Upper lobe of left lung (tissue), 6 donors: Measurements from ENCODE around the gene ZFHX3. TPM values are rescaled to one million over a fixed set of nuclear protein-coding genes. Genes with fewer than 3 reads are reported as not detected.
"Not testable (repeated sequence)": the region's sequence is repeated elsewhere in the genome, so short reads cannot be mapped to it uniquely, and the experiment has no call there.

Source experiments
- ATAC-seq, 2 donors: fragments of 200-7000 bp; cut with Tn5 transposase; one replicate each; pipeline ENCODE4 v1.9.1; 2022; ENCODE audit warnings: mild to moderate bottlenecking in 2 of 2, moderate library complexity in 2 of 2; ENCODE audit not compliant: low FRiP score in 2 of 2
- DNase-seq, 2 donors: peaks; one replicate each; pipeline ENCODE4 v3.0.0-alpha.2; 2019 to 2020
- H3K27ac ChIP-seq, 4 donors: fragments of 200-600 bp; sonication (generic); one replicate each; pipeline ENCODE4 v1.5.1; 2016 to 2019
- H3K27me3 ChIP-seq, 4 donors: fragments of 200-600 bp; sonication (generic); one replicate each; pipeline ENCODE4 v1.5.1; 2017 to 2019
- H3K36me3 ChIP-seq, 4 donors: fragments of 200-600 bp; sonication (generic); one replicate each; pipeline ENCODE4 v1.5.1; 2016 to 2019
- H3K4me1 ChIP-seq, 4 donors: fragments of 200-600 bp; sonication (generic); one replicate each; pipeline ENCODE4 v1.5.1; 2018 to 2019
- H3K4me3 ChIP-seq, 4 donors: fragments of 200-600 bp; sonication (generic); one replicate each; pipeline ENCODE4 v1.5.1; 2017 to 2019; ENCODE audit warnings: mild to moderate bottlenecking in 2 of 4, moderate library complexity in 1 of 4
- H3K9me3 ChIP-seq, 4 donors: fragments of 200-600 bp; sonication (generic); one replicate each; pipeline ENCODE4 v1.5.1; 2018 to 2019
- EP300 ChIP-seq, 4 donors: sonication (generic); formaldehyde crosslinking; IDR thresholded peaks; one replicate each; pipeline ENCODE4 v1.5.1; 2017; ENCODE audit warnings: antibody characterized with exemption in 4 of 4, control low read depth in 2 of 4
- POLR2A ChIP-seq, 4 donors: fragments of 450-650 bp; IDR thresholded peaks; one replicate each; pipeline ENCODE4 v1.5.1; 2016 to 2017; ENCODE audit warnings: antibody characterized with exemption in 4 of 4, mild to moderate bottlenecking in 2 of 4
- POLR2AphosphoS5 ChIP-seq, 2 donors: sonication (generic); formaldehyde crosslinking; IDR thresholded peaks; one replicate each; pipeline ENCODE4 v1.5.1; 2017; ENCODE audit warnings: antibody characterized with exemption in 2 of 2
- WGBS, 2 donors: methylation state at CpG; one replicate each; pipeline ENCODE4 v1.1.5; 2017 to 2018; 5-methylcytosine and 5-hydroxymethylcytosine counted together
- total RNA-seq, 6 donors: library from RNA; depleted of rRNA in 4 of 6; stranded (reverse); fragments of >200 nt in 4 of 6; gene quantifications; one replicate each; pipeline versions ENCODE4 v1.1.0 to v1.2.1, GENCODE V29; 2016 to 2021
- TF ChIP-seq, protein P1 (sequence below), 6 experiments: fragments of 450-650 bp in 4 of 6; fragments of 200-600 bp in 2 of 6; sonication (generic) in 2 of 6; IDR thresholded peaks; one replicate each; pipeline ENCODE4 v1.5.1; 2016 to 2019; ENCODE audit warnings: antibody characterized with exemption in 6 of 6
- donor health status: DM: no; HTN: no; CAD: no; lungs with moderate emphysema.
- donor health status: DM: no; HTN: yes; CAD: no; lungs with severe emphysema.

ZFHX3 gene
- total RNA-seq, 6 donors from 2014 or later: 22.4 to 40.3 (median 27.0) TPM

DNA sequence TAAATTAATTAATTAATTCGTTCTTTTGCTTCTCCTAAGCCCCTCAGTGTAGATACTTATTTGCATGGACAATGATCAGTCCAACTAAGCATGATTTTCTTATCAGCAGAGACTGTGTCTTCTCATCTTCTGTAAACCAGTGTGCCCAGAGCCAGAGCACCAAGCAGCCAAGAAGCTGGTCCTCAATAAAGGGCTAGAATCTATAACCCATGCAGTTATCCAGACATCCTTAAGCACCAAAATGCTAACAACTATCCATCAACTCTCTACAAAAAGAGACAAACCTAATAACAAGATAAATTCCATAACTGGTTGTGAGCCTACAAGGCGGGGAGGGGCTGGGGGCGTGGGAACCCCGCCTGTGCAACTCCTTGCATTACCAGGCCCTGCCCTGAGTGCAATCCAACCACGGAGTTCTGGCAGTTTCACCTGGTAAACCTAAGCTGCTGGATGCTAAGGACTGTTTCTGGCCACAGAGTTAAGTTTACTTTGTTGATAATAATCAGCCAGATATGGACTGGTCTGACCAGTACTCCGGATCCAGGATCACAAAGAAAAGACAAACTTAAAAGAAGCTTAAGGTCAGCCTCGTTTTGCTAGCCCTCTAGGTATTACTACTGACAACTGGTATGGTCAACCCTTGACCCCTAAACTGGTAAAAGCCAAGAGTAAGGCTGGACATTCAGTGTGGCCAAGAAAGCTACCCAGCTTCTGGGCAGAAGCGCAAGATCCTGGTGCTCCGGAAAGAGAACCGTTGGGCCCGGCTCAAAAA, 51.5 kb downstream of the ZFHX3 start:
- TF ChIP-seq POLR2A (IDR thresholded peaks at IDR 0.05) (no peak), EP300 (IDR thresholded peaks at IDR 0.05) (no peak), POLR2AphosphoS5 (IDR thresholded peaks at IDR 0.05) (no peak)
- TF ChIP-seq, protein P1, sequence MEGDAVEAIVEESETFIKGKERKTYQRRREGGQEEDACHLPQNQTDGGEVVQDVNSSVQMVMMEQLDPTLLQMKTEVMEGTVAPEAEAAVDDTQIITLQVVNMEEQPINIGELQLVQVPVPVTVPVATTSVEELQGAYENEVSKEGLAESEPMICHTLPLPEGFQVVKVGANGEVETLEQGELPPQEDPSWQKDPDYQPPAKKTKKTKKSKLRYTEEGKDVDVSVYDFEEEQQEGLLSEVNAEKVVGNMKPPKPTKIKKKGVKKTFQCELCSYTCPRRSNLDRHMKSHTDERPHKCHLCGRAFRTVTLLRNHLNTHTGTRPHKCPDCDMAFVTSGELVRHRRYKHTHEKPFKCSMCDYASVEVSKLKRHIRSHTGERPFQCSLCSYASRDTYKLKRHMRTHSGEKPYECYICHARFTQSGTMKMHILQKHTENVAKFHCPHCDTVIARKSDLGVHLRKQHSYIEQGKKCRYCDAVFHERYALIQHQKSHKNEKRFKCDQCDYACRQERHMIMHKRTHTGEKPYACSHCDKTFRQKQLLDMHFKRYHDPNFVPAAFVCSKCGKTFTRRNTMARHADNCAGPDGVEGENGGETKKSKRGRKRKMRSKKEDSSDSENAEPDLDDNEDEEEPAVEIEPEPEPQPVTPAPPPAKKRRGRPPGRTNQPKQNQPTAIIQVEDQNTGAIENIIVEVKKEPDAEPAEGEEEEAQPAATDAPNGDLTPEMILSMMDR (IDR thresholded peaks at IDR 0.05): no peak
- H3K4me1 ChIP-seq: peaks cover 37 to 75% (median 51%) of the 10 kb centered on the region in 4 donors
- 58 to 64% methylated on average over 11 of the region's 11 CpGs for WGBS, 2 donors
- DNase-seq: peak in 1 of 2 donors; percentile 68
- H3K4me3 ChIP-seq: no peak overlapping the region
- H3K9me3 ChIP-seq: no peaks in the 10 kb centered on the region
- peak overlapping the region; percentile 10 to 62 (median 62) for H3K27ac ChIP-seq
- no peaks in the 10 kb centered on the region for H3K36me3 ChIP-seq
- peak in 1 of 2 donors; percentile 35 for ATAC-seq
- no peaks in the 10 kb centered on the region for H3K27me3 ChIP-seq

DNA sequence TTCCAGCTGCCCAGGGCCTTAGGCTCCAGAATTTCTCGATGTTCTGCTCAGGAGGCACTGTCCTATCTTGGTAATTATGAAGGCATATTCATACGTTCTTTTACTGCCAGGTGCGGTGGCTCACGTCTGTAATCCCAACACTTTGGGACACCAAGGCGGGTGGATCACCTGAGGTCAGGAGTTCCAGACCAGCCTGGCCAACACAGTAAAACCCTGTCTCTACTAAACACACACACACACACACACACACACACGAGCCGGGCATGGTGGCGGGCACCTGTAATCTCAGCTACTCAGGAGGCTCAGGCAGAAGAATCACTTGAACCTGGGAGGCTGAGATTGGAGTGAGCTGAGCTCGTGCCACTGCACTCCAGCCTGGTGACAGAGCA, 52.1 kb downstream of the ZFHX3 start:
- not testable (repeated sequence) for H3K9me3 ChIP-seq, H3K27me3 ChIP-seq, H3K4me3 ChIP-seq, ATAC-seq, H3K36me3 ChIP-seq, DNase-seq
- Histone ChIP-seq H3K27ac (peak overlapping the region in 3 of 4 donors; percentile 10 to 62 (median 62)), H3K4me1 (peaks cover 40 to 76% (median 51%) of the 10 kb centered on the region in 4 donors)
- WGBS, 2 donors: 74 to 82% methylated on average over 9 of the region's 9 CpGs

DNA sequence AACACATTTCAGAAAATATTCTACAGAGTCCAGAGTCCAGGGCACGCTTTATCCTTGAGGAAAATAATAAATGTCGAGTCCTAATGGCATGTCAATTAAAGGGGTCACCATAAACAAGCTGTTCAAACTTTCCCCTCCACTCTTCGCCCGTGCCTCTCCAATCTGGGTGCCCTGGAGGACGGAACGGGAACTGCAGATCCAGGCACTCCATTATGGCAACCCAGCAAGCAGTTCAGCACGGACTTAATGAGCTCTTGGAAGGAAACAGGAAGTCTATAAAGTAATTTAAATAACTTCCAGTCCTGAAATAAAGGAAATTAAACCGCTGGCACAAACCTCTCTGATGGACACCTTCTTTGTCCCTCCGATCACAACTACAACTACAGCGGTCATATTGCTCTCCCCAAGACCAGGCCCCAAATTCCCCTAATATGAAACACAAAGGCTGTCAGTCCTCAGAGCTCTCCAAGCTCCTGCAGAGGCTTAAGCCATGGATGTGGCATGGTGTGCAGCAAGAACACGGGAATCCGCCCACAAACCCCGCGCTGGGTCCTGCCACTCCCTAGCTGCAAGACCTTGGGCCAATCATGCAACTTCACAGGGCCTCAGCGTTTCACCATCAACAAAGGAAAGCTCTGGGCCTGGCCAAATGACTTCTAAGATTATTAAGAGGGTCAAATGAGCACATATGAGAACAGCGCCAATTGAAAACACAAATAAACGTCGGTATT, 52.6 kb downstream of the ZFHX3 start:
- ATAC-seq (no peak), DNase-seq (no peak)
- TF ChIP-seq, protein P1 (IDR thresholded peaks at IDR 0.05): peak in 4 of 6 experiments; percentile 35 to 57 (median 38)
- peak; percentile 5 to 9 for TF ChIP-seq POLR2AphosphoS5 (IDR thresholded peaks at IDR 0.05)
- no peak for TF ChIP-seq POLR2A (IDR thresholded peaks at IDR 0.05)
- TF ChIP-seq EP300 (IDR thresholded peaks at IDR 0.05): no peak
- no peaks in the 10 kb centered on the region for H3K27me3 ChIP-seq
- no peaks in the 10 kb centered on the region for H3K36me3 ChIP-seq
- H3K27ac ChIP-seq: peak overlapping the region; percentile 10 to 62 (median 53)
- H3K4me1 ChIP-seq: peaks cover 40 to 80% (median 51%) of the 10 kb centered on the region in 4 donors
- 66 to 71% methylated on average over 16 to 18 of the region's 18 CpGs for WGBS, 2 donors
- no peak overlapping the region for H3K4me3 ChIP-seq
- H3K9me3 ChIP-seq: no peaks in the 10 kb centered on the region

DNA sequence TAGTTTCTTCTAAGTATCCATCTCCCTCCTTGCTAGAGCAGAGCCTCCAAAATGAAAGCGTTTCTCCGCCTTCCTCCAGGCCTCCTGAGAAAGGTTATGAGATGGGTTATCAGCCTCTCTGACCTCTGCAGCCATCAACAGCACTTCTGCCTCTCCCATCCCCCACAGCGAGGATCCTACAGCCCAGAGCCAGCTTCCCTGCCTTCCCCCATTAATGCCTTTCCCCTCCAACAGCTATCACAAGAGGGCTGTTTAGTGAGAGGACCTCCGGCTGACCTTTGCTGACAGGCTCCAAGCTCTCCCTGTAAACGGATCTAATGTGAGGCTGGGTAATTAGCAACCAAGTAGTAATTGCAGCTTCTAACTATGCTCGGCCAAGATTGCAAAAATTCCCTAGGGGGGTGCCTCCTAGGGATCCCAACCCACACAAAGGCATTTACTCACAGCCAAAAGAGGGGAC, 55.8 kb downstream of the ZFHX3 start:
- Histone ChIP-seq H3K9me3 (no peaks in the 10 kb centered on the region), H3K4me3 (no peak overlapping the region), H3K36me3 (no peaks in the 10 kb centered on the region), H3K27ac (peak overlapping the region in 3 of 4 donors; percentile 38 to 45 (median 42)), H3K4me1 (peaks cover 44 to 81% (median 55%) of the 10 kb centered on the region in 4 donors), H3K27me3 (no peaks in the 10 kb centered on the region)
- WGBS, 2 donors: 52 to 64% methylated on average over 5 to 6 of the region's 6 CpGs
- no peak for ATAC-seq
- no peak for DNase-seq
- TF ChIP-seq EP300 (IDR thresholded peaks at IDR 0.05) (no peak), POLR2AphosphoS5 (IDR thresholded peaks at IDR 0.05) (no peak), POLR2A (IDR thresholded peaks at IDR 0.05) (no peak)
- TF ChIP-seq, protein P1 (IDR thresholded peaks at IDR 0.05): no peak

DNA sequence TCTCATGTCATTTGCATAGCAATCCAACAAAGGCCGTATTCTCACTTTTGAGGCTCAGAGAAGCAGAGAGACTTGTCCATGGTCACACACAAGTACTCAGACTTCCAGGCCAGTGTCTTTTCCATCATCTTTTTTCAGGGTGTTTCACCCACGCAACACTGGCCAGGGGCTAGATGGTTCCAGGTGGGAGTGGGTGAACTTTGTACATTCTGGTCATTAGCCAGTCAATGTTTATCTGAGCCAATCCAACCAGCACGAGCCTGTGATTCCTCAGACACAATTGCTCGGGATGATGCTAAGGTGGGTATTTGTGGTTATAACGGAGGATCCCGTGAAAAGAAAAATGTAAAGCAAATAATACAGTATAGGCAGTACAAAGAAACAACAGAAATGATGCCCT, 56.3 kb downstream of the ZFHX3 start:
- Histone ChIP-seq H3K4me3 (no peak overlapping the region), H3K4me1 (peaks cover 45 to 81% (median 52%) of the 10 kb centered on the region in 4 donors), H3K9me3 (no peaks in the 10 kb centered on the region), H3K27me3 (no peaks in the 10 kb centered on the region), H3K27ac (peak overlapping the region; percentile 38 to 82 (median 58)), H3K36me3 (no peaks in the 10 kb centered on the region)
- DNase-seq (no peak), ATAC-seq (no peak)
- TF ChIP-seq EP300 (IDR thresholded peaks at IDR 0.05) (no peak), POLR2A (IDR thresholded peaks at IDR 0.05) (no peak), POLR2AphosphoS5 (IDR thresholded peaks at IDR 0.05) (no peak)
- TF ChIP-seq, protein P1 (IDR thresholded peaks at IDR 0.05): no peak
- 88 to 92% methylated on average over 6 of the region's 6 CpGs for WGBS, 2 donors
